Endothelial cell of hepatic sinusoid (primary cell): Measurements from ENCODE around the gene SLC5A1.
"Not testable (repeated sequence)": the region's sequence is repeated elsewhere in the genome, so short reads cannot be mapped to it uniquely, and the experiment has no call there.

Source experiments
- in situ Hi-C: cut with HindIII; loops from 2 replicates; pipeline ENCODE4 v1.10.0; 2017; ENCODE audit warnings: low sequenced_read_pairs

The SLC5A1 gene

GRCh38 chr22:32142600-32142999 lies 99.5 kb downstream of the SLC5A1 start:
- in situ Hi-C loops = no loop called here

DNA sequence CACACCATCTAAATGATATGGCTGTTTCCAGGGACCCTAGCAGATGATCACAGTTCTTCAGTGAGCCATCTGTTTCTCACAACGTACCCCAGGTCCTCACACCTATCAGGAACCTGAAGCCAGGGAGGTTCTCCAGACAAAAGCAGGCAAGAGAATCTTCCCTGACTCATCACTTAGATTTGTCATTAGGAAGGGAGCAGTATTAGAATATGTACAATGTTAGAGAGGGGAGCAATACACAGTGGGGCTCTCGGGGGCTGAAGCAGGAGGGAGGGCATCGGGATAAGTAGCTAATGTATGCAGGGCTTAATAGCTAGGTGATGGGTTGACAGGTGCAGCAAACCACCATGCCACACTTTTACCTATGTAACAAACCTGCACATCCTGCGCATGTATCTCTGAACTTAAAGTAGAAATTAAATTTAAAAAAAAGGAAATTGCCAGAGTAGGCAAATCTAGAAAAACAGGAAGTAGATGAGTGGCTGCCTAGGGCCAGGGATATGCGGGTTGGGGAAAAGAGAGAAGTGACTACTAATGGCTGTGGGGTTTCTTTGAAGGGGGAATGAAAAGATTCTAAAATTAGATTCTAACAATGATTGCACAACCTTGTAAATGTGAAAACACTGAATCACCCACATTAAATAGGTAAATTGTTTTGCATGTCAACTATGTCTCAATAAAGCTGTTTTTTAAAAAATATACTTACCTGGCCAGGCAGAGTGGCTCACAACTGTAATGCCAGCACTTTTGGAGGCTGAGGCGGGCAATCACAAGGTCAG lies 101.6 kb downstream of the SLC5A1 start:
- in situ Hi-C loops = no loop called here

DNA sequence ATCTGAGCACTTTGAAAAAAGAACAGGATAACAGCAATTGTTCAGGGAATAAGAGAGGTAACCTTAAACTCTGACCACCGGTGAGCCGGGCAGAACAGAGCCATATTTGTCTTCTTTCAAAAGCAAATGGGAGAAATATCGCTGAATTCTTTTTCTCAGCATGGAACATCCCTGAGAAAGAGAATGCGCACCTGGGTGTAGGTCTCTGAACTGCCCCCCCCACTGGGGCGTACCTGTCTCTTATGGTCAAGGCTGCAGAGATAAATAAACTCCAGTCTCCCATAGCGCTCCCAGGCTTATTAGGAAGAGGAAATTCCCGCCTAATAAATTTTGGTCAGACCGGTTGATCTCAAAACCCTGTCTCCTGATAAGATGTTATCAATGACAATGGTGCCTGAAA lies 104.1 kb downstream of the SLC5A1 start:
- in situ Hi-C loops = not testable (repeated sequence)

DNA sequence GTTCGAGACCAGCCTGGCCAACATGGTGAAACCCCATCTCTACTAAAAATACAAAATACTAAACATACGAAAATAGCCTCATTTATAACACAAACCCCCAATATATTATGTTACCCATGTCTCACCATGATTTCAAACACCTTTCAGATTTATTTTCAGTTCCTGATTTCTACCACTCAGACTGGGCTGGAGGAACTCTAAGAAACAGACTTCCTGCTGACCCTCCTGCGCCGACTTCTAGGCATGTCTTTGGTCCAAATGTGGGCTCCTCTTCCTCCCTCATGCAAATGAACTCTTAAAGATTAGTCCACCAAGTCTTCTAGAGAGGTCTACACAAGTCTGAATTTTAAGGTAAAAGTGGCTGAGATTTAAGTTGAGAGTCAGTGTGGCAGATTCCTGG lies 105.3 kb downstream of the SLC5A1 start:
- in situ Hi-C loops = not testable (repeated sequence)

DNA sequence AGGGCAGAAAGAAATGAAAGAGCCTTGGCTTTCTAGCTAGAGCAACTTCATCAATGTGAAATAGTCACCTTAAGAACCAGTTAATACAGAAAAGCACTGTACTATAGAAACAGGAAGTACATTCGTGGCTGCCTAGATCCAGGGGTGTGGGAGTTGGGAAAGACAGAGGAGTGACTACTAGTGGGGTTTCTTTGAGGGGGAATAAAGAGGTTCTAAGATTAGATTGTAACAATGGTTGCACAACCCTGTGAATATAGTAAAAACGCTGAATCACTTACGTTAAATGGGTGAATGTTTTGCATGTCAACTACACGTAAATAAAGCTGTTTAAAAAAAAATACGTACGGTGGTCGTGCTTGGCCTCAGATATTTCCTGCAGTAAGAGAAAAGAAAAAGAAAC lies 107.6 kb downstream of the SLC5A1 start:
- in situ Hi-C loops = not testable (repeated sequence)

- in situ Hi-C loops = not testable (repeated sequence)
These were observed 108.6 kb downstream of the SLC5A1 start for GRCh38 chr22:32151641-32152040.

GRCh38 chr22:32154727-32155126 lies 111.7 kb downstream of the SLC5A1 start:
- in situ Hi-C loops = not testable (repeated sequence)

DNA sequence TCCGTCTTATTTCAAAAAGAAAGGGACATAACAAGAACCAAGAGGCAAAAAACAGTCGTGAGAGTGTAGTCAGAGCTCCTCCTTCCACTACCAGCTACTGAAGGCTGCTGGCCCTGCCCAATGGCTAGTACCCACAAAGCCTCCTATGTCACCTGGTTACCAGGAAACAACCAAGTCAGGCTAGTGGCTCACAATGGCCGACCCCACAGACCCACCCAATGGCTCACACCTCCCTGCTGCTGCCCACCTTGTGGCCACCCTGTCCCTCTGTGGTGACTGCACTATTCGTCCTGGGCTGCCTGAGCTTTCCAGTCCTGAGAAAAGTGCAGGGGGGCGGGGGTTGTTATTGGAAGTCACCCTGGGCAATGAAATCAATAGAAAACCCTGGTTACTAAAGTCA lies 114.6 kb downstream of the SLC5A1 start:
- in situ Hi-C loops = not testable (repeated sequence)

- in situ Hi-C loops = no loop called here
These were observed 115.9 kb downstream of the SLC5A1 start, which contains the start of gene C22orf42 for GRCh38 chr22:32158712-32159533. Gene C22orf42, minus strand, starts transcription at chr22:32159303. Its CDS starts 88 bp downstream, at chr22:32159215.

- in situ Hi-C loops = not testable (repeated sequence)
These were observed 117.3 kb downstream of the SLC5A1 start for GRCh38 chr22:32160411-32160810.
